Fibroblast of lung (primary cell): ENCODE results near the gene TOR2A.

Source experiments
- CTCF ChIP-seq, 2 donors: IDR thresholded peaks in 1 of 2; conservative IDR thresholded peaks in 1 of 2; 1 replicate in 1 of 2; 2 replicates in 1 of 2; pipeline ENCODE4 v1.5.1; 2011 to 2012; ENCODE audit warnings: low read length in 2 of 2, control low read depth in 1 of 2, inconsistent platforms in 1 of 2, low read depth in 1 of 2, mild to moderate bottlenecking in 1 of 2
- EZH2 ChIP-seq: IDR thresholded peaks from 2 replicates; pipeline ENCODE4 v1.5.1; 2012; ENCODE audit warnings: low read length, control low read depth, mild to moderate bottlenecking; ENCODE audit errors: missing control alignments

GRCh38 chr9:127753622-127754021 is 18.5 kb upstream of the TOR2A start:
- TF ChIP-seq CTCF (conservative IDR thresholded peaks at IDR 0.05 in 1 of 2, IDR thresholded peaks at IDR 0.05 in 1 of 2; ENCODE audit: low read depth in 1 of 2, low read length in 2 of 2), result no peak
- no peak for TF ChIP-seq EZH2
